Colonic mucosa (tissue), 4 donors: Measurements from ENCODE around the gene STK39. TPM values are rescaled to one million over a fixed set of nuclear protein-coding genes. Genes with fewer than 3 reads are reported as not detected.

Source experiments
- DNase-seq: peaks from one replicate; pipeline ENCODE4 v3.0.0-alpha.2; 2020
- H3K27ac ChIP-seq: fragments of 200-600 bp; one replicate; pipeline ENCODE4 v1.8.0; 2021
- H3K27me3 ChIP-seq: fragments of 200-600 bp; one replicate; pipeline ENCODE4 v1.8.0; 2021
- H3K36me3 ChIP-seq: fragments of 200-600 bp; one replicate; pipeline ENCODE4 v1.8.0; 2021
- H3K4me1 ChIP-seq: fragments of 200-600 bp; one replicate; pipeline ENCODE4 v1.8.0; 2021; ENCODE audit warnings: mild to moderate bottlenecking
- H3K4me3 ChIP-seq: fragments of 200-600 bp; one replicate; pipeline ENCODE4 v1.8.0; 2021
- H3K9ac ChIP-seq, 2 donors: one replicate each; pipeline ENCODE4 v1.7.0; 2013; ENCODE audit warnings: control low read depth in 2 of 2, low read depth in 2 of 2, low read length in 2 of 2
- H3K9me3 ChIP-seq: fragments of 200-600 bp; one replicate; pipeline ENCODE4 v1.8.0; 2021
- intact Hi-C: fragments of 100-400 bp; cut with DNase I; formaldehyde crosslinking; loops from one replicate; pipeline ENCODE4 v1.14.1; 2022
- total RNA-seq, 2 donors: library from RNA; stranded (reverse); fragmentation: NEBNext Ultra II Directional in 1 of 2; extraction: Animal tissue kit (Norgen Biotek cat#: 25700) in 1 of 2; gene quantifications; one replicate each; pipeline ENCODE4 v1.2.1, GENCODE V29; 2021
- TF ChIP-seq, protein P1 (sequence below): fragments of 200-600 bp; IDR thresholded peaks from one replicate; pipeline ENCODE4 v1.8.0; 2022; ENCODE audit warnings: antibody characterized with exemption, mild to moderate bottlenecking
- donor health status: healthy.
- donor health status: DM: no; HTN: no; CAD: no.
- donor health status: DM: no; HTN: no; CAD: no.

Gene STK39
- total RNA-seq, 2 donors from 2014 or later: 35.9 to 41.2 TPM

GRCh38 chr2:168180914-168181313 lies 66.5 kb downstream of the STK39 start:
- DNase-seq: no peak
- peaks cover 10% of the 10 kb centered on the region for H3K4me1 ChIP-seq
- H3K9ac ChIP-seq: no peak overlapping the region
- no peaks in the 10 kb centered on the region for H3K27me3 ChIP-seq
- H3K9me3 ChIP-seq: no peaks in the 10 kb centered on the region
- TF ChIP-seq, protein P1, sequence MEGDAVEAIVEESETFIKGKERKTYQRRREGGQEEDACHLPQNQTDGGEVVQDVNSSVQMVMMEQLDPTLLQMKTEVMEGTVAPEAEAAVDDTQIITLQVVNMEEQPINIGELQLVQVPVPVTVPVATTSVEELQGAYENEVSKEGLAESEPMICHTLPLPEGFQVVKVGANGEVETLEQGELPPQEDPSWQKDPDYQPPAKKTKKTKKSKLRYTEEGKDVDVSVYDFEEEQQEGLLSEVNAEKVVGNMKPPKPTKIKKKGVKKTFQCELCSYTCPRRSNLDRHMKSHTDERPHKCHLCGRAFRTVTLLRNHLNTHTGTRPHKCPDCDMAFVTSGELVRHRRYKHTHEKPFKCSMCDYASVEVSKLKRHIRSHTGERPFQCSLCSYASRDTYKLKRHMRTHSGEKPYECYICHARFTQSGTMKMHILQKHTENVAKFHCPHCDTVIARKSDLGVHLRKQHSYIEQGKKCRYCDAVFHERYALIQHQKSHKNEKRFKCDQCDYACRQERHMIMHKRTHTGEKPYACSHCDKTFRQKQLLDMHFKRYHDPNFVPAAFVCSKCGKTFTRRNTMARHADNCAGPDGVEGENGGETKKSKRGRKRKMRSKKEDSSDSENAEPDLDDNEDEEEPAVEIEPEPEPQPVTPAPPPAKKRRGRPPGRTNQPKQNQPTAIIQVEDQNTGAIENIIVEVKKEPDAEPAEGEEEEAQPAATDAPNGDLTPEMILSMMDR: no peak
- H3K36me3 ChIP-seq: no peaks in the 10 kb centered on the region
- H3K27ac ChIP-seq: no peak overlapping the region
- intact Hi-C loops: no loop called here
- H3K4me3 ChIP-seq: no peak overlapping the region

GRCh38 chr2:168180483-168180882 lies 66.9 kb downstream of the STK39 start:
- no peaks in the 10 kb centered on the region for H3K9me3 ChIP-seq
- TF ChIP-seq, protein P1: no peak
- no peaks in the 10 kb centered on the region for H3K36me3 ChIP-seq
- DNase-seq: no peak
- no peak overlapping the region for H3K9ac ChIP-seq
- peaks cover 6% of the 10 kb centered on the region for H3K4me1 ChIP-seq
- intact Hi-C loops: no loop called here
- no peak overlapping the region for H3K27ac ChIP-seq
- H3K27me3 ChIP-seq: no peaks in the 10 kb centered on the region
- no peak overlapping the region for H3K4me3 ChIP-seq

DNA sequence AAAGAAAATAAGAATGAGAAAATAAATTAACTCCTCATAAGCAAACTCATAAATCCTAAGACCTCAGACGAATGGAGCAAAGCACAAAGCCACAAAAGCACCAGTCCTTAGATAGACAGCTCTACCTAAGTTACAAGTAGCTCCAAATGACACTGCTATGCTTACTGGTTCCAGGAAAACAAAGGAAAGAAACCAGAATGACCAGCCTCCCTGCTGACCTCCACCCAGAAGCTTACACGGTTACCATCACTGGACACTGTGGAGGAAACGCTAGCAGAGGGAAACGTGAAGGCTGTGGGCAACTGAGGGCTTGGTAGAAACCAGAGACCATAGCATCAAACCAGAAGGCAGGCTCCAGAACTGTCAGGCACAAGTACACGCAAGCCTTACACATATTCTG lies 67.8 kb downstream of the STK39 start:
- Histone ChIP-seq H3K27me3 (no peaks in the 10 kb centered on the region), H3K27ac (no peak overlapping the region)

DNA sequence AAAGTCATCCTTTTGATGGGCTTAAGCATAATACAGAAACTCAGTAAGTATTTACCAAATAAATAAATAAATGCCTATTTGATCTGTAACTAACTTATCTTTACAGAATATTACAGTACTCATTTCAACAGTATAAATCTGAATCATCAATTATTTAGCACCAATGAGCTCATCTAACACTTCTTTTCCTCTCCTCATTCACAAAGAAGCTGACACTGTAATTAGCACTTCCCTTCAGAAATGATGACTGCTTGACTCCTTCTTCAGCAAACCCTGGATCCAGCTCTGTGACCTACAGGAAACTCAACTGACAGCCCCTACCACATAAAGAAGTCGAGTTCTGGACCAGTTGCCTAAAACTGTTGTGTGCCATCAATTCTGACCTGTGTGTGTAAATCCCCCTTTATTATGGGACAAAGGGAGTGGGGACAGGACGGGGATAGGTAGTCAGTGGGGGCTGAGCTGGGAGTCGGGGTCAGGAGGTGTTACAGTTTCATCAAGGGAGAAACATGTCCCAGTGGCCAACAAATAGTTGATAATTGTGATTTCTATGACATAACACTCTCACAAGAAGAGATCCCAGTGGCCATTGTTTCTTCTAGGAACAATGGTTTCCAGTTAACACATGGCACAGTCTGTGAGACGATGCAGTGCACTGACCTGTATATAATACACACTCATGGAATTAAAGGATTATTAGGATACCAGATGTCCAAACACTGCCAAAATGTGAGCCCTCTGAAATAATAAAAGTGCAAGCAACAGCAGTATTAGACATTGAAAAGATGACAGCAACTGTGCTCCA lies 68.7 kb downstream of the STK39 start:
- DNase-seq: no peak
- Histone ChIP-seq H3K27ac (no peak overlapping the region), H3K4me1 (no peaks in the 10 kb centered on the region), H3K27me3 (no peaks in the 10 kb centered on the region), H3K36me3 (no peaks in the 10 kb centered on the region), H3K9me3 (no peaks in the 10 kb centered on the region), H3K4me3 (no peak overlapping the region), H3K9ac (no peak overlapping the region)
- intact Hi-C loops: no loop called here
- TF ChIP-seq, protein P1: no peak

More for the DNA sequence above, 67.8 kb downstream of the STK39 start:
- Histone ChIP-seq H3K9ac (no peak overlapping the region), H3K36me3 (no peaks in the 10 kb centered on the region), H3K4me1 (no peaks in the 10 kb centered on the region), H3K4me3 (no peak overlapping the region), H3K9me3 (no peaks in the 10 kb centered on the region)
- intact Hi-C loops: no loop called here
- no peak for DNase-seq
- TF ChIP-seq, protein P1: no peak

GRCh38 chr2:168176402-168176801 lies 71.0 kb downstream of the STK39 start:
- Histone ChIP-seq H3K27me3 (no peaks in the 10 kb centered on the region), H3K9me3 (no peaks in the 10 kb centered on the region), H3K36me3 (no peaks in the 10 kb centered on the region), H3K4me1 (no peaks in the 10 kb centered on the region), H3K9ac (no peak overlapping the region), H3K4me3 (no peak overlapping the region), H3K27ac (no peak overlapping the region)
- TF ChIP-seq, protein P1: no peak
- intact Hi-C loops: no loop called here
- no peak for DNase-seq
